GM12873 (cell line): ENCODE measurements around the gene CRHR2.

Experiments
- CTCF ChIP-seq: IDR thresholded peaks from 2 replicates; pipeline ENCODE4 v1.5.1; 2012; ENCODE audit warnings: low read depth, mild to moderate bottlenecking, moderate library complexity, low read length, control low read depth; ENCODE audit not compliant: insufficient read depth; ENCODE audit errors: missing control alignments

Gene CRHR2

GRCh38 chr7:30627026-30627425 lies 55.2 kb downstream of the CRHR2 start:
- no peak for TF ChIP-seq CTCF

GRCh38 chr7:30625283-30625682 lies 57.0 kb downstream of the CRHR2 start:
- TF ChIP-seq CTCF = no peak

- TF ChIP-seq CTCF = no peak
These were observed 63.3 kb downstream of the CRHR2 start for GRCh38 chr7:30618961-30619360.

GRCh38 chr7:30618080-30618676 lies 64.1 kb downstream of the CRHR2 start:
- TF ChIP-seq CTCF = no peak

GRCh38 chr7:30617359-30617758 lies 64.9 kb downstream of the CRHR2 start:
- TF ChIP-seq CTCF = no peak

- TF ChIP-seq CTCF = no peak
These were observed 65.9 kb downstream of the CRHR2 start for GRCh38 chr7:30616318-30616717.

- TF ChIP-seq CTCF = no peak
These were observed 68.6 kb downstream of the CRHR2 start for GRCh38 chr7:30613366-30614325.
